Fibroblast of mammary gland (primary cell): ENCODE results near the gene DCAF7.

Experiments used
- DNase-seq: peaks from one replicate; pipeline ENCODE4 v3.0.0-alpha.2; 2010; ENCODE audit warnings: low read depth
- H3K4me3 ChIP-seq: 2 replicates; pipeline ENCODE4 v1.5.1; 2011; ENCODE audit warnings: low read depth, mild to moderate bottlenecking, low read length, moderate library complexity; ENCODE audit not compliant: control insufficient read depth
- CTCF ChIP-seq: conservative IDR thresholded peaks from 2 replicates; pipeline ENCODE4 v1.5.1; 2011; ENCODE audit warnings: low read depth, low read length, inconsistent platforms; ENCODE audit not compliant: control insufficient read depth, insufficient read depth

Gene DCAF7

GRCh38 chr17:63531022-63531965 is 19.0 kb upstream of the DCAF7 start:
- no peak overlapping the region for H3K4me3 ChIP-seq
- no peak for TF ChIP-seq CTCF
- peak; percentile 19 for DNase-seq

GRCh38 chr17:63533433-63534077 is 16.7 kb upstream of the DCAF7 start:
- H3K4me3 ChIP-seq, result no peak overlapping the region
- DNase-seq, result no peak
- TF ChIP-seq CTCF, result no peak

- no peak for TF ChIP-seq CTCF
- H3K4me3 ChIP-seq, result no peak overlapping the region
- DNase-seq, result no peak
Observed at GRCh38 chr17:63534078-63534570, 16.2 kb upstream of the DCAF7 start.

GRCh38 chr17:63534816-63535455 is 15.3 kb upstream of the DCAF7 start:
- no peak overlapping the region for H3K4me3 ChIP-seq
- TF ChIP-seq CTCF, result no peak
- no peak for DNase-seq

- no peak for TF ChIP-seq CTCF
- H3K4me3 ChIP-seq, result no peak overlapping the region
- DNase-seq, result no peak
Observed at GRCh38 chr17:63535640-63536039, 14.6 kb upstream of the DCAF7 start.

GRCh38 chr17:63537001-63537400 is 13.3 kb upstream of the DCAF7 start:
- TF ChIP-seq CTCF, result no peak
- DNase-seq, result no peak
- H3K4me3 ChIP-seq, result no peak overlapping the region
